HG03103 (cell line): Measurements from ENCODE around the gene SCARB1.

Experiments used
- ATAC-seq: cut with Tn5 transposase; IDR thresholded peaks from one replicate; pipeline ENCODE4 v1.9.1; 2021; ENCODE audit warnings: low read depth; ENCODE audit not compliant: unreplicated experiment

Gene SCARB1

DNA sequence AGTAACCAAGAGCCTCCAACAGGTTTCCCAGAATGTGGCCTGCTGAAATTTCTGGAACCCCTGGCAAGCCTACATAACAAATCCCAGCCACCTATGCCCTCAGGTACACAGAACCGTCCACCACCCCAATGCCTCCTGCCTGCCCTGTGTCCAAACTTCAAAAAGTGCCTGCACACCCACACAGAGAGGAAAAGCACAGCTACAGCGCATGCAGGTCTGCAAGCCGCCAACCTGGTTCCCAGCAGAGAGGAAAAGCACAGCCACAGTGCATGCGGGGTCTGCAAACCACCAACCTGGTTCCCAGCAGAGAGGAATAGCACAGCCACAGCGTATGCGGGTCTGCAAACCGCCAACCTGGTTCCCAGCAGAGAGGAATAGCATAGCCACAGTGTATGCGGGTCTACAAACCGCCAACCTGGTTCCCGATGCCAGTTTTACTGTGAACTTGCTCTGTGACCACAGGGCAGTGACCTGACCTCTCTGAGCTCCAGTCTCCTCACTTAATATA is 113.5 kb downstream of the SCARB1 start:
- ATAC-seq, result no peak

DNA sequence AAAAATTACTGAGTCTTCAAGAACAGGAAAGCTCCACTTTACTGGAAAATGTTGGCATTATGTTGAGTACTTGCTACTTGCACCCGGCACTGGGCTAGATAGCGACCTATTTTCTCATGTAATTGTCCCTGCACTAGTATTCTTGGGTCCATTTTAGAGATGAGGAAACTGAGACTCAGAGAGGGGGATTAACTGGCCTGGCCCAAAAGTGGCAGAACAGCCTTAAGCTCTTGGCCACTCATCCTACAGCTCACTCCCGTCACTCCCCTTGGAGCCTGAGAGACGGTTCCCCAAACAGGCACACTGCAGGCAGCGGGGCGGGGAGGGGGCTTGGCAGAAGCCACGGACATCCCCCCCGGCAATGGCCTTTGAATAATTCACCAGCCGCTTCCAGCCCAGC is 113.9 kb downstream of the SCARB1 start:
- ATAC-seq, result no peak

DNA sequence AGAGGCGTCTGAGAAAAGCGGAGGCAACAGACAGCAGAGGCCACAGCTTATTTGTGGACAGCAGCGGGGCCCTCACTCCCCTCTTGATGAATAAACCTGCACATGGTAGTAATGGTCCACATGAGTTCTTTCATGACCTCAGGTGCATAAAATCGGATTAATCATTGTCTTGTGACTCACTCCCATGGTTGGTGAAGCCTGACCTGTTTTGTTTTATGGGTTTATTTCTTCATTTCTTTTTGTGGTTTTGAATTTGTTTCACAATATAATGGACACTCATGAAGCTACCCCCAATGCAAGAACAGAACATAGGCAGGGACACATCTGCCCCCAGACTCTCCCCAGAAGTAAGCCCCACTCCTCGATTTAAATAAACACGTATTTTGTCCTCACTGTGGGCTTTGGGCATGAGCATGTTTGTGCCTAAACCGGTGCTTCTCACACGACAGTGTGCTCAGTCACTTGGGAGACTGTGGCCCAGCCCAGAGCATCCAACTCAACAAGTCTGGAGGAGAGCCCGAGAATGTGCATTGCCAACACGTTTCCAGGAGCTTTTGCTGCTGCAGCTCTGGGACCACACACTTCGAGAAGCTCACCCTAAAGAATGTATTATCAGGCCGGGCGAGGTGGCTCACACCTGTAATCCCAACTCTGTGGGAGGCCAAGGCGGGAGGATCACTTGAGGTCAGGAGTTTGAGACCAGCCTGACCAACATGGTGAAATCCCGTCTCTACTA is 116.1 kb downstream of the SCARB1 start:
- ATAC-seq, result no peak

DNA sequence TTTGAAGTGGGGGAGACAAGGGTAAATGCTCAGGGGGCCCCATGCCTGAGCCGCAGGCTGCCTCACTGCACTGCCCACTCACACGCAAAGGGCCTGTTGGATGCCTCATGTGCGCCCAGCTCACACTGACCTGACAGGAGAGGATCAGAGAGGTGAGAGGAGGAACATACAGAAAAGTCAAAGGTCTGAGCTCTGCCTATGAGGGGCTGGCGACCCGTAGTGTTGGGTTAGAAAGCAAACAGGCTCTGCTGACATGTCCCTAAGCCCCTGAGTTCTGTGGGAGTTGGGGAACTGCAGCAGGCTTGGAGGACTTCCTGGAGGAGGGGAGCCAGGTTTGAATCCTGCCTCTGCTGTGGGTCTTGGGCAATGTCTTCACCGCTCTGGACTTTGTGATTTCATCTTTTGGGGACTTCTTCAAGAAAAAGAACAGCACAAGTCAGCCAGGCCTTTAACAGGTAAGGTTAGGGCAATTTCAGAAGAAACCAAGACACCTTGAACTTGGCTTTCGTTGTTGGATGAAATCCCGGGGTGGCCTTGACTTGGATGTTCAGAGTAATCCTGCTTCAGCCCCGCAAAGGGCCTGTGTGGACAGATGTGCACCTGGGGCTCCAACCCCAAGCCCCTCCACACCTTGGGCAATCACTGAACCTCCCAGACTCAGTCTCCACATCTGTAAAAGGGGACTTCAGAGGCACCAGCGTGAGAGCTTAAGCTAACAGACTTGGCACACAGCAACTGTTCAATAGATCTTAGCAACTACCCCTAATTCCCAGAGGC is 116.8 kb downstream of the SCARB1 start:
- ATAC-seq, result no peak

DNA sequence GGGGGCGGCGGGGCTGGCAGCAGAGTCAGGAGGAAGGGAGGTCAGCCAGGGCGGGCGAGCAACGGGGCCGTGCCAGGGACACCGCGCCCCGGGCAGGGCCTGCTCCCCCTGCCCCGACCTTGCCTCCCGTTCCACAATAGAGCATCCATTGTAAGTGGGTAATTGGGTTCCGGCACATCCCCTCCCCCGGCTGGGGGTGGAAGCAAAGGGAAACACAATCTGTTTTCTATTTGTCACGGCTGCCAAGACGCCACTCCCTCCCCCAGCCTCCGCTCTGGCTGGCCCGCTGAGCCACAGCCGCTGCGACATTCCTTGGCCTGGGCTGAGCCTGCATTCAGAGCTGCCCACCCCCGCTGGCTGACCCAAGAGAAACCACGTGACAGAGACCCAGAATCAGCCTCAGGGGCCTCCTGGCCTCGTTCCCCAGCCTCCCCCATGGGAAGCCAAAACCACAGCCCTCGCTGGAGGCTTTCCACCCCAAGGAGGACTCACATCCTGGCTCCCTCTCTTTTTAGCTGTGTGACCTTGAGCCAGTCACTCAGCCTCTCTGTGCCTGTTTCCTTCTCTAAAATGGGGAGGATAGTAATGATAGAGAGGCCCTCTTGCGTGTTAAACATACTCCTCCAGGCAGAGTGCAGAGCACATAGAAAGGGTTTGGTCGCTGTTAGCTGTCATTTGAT is 117.6 kb downstream of the SCARB1 start:
- no peak for ATAC-seq

DNA sequence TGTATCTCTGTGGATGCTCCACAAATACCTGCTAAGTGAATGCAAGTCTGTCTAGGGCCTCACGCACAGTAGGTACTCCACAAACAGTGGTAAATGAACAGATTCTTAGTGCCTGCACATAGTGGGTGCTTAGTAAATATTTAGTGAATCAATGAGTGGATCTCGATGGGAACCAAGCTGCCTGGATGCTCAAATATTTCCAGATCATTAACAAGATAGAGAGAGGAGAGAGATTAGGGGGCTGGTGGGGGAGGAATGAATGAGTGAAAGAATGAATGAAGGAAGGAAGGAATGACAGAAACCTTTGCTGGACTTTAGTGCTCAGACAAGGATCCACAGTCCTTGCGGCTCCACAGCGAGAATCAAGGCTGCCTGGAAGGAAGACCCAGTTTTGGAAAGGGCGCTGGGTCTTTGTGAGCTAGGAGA is 118.2 kb downstream of the SCARB1 start:
- ATAC-seq, result no peak

DNA sequence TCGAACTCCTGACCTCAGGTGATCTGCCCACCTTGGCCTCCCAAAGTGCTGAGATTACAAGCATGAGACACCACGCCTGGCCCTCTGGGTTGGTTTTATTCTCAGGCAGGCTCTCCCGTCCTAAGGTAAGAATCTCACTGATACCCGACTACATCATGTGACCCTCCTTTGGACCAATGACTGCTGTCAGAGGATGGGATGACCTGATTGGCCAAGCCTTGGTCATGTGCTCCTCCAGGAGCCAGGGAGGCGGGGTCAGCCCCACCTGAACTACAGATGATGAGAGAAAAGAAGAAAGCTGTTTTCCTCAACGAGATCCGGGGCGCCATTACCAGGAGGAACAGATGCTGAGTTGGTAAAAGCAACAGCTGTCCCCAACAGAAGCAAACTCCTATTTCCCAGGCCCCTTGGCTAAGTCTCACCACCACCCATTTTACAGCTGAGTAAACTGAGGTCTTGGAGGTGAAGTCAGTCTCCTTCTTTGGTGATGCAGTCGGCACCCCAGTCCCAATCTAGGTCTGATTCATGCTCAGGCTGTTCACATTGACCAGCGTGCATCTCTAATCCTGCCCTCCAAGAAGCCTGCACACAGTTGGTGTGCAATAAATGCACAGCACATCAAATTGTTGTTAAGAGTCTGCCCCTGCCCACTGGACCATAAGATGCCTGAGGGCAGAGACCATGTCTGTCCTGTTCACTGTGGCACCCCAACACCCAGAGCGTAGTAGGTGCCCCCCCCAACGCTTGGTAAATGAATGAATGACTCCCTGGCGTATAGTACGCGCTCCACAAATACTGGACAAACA is 118.8 kb downstream of the SCARB1 start:
- ATAC-seq, result no peak

DNA sequence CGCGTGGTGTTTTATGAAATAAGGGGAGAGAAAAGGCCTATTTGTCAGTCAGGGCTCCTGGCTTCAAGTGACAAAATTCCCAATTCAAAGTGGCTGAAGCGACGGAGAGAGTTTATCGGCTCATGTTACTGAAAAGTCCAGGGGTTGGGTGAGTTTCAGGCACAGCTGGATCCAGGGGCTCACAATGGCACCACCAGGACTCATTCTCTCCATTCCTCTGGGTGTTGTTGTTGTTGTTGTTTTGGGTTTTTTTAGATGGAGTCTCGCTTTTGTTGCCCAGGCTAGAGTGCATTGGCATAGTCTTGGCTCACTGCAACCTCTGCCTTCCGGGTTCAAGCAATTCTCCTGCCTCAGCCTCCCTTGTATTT is 119.4 kb downstream of the SCARB1 start:
- no peak for ATAC-seq

DNA sequence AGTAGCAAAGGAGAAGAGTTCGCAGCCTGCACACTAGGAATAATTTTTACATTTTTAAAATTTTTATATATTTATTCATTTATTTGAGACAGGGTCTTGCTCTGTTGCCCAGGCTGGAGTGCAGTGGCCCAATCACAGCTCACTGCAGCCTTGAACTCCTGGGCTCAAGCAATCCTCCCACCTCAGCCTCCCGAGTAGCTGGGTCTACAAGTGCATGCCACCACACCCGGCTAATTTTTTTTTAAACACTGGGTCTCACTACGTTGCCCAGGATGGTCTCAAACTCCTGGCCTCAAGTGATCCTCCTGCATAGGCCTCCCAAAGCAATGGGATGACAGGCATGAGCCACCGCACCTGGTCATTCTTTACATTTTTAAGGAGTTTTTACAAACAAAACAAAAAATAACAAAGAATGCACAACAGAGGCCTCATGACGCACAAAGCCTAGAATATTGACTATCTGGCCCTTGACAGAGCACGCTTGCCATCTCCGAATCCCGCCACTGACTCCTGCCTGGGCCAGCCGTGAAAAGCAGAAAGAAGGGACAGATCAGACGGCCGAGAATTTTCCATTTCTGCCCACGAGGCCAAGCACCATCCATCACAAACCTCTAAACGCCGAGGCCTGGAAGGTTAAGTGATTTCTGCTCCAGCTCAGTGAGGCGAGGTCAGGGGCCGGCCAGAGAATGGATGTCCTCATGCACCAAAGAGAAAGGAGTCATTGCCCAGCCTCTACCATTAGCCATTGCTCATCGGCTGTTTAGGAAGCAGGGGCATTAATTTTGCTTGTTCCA is 120.0 kb downstream of the SCARB1 start:
- ATAC-seq, result no peak

DNA sequence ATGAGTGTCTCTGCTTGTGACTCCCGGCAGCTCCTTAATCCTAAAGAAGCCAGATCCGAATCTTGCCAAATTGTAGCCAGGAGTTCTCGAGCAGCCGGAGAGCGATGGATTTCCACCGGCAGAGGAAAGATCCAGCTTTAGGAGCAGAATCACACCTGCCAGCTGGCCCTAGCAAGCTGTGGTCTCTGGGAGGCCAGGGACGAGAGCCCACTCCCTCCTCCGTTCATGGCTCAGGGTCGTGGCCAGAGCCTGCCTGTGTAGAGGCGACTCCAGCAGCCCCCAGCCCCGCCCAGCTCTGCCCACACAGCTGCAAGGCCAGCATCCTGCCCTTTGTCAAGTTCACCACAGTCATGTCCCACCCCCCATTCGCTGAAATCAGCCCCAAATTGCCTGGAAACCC is 121.0 kb downstream of the SCARB1 start:
- no peak for ATAC-seq

DNA sequence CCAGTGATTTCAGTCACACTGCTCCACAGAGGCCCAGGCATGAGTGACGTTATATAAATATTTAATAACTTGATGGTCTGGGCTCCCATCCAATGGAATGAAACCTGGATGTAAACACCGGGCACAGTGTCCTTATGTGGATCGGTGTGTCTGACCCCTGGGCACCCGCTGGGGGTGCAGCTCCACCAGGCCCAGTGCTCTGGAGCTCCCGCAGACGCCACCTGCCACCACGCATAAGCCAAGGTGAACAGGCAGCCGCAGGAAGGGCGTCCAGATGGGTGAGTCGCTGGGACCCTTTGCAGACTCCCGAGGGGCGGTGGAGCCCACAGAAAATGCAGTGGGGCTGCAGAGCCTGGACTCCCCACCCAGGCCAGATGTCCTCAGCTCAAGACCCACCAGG is 121.6 kb downstream of the SCARB1 start:
- ATAC-seq, result no peak

DNA sequence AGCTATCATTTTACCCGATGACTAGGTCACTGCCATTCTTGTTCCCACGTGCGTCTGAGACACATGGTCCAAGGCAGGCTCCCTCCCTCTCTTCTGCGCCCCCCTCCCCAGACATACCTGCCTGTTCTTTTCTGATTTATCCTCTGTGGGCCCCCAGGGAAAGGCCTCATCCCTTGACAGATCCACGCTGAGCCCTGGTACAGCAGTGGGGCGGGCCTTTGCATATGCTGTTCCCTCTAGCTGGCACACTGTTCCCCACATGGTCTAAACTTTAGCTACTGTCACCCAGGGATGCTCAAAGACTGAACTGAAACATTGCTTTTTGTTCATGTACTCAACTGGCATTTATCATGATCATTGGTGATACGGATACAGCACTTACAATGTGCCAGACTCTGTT is 122.5 kb downstream of the SCARB1 start:
- ATAC-seq, result no peak

DNA sequence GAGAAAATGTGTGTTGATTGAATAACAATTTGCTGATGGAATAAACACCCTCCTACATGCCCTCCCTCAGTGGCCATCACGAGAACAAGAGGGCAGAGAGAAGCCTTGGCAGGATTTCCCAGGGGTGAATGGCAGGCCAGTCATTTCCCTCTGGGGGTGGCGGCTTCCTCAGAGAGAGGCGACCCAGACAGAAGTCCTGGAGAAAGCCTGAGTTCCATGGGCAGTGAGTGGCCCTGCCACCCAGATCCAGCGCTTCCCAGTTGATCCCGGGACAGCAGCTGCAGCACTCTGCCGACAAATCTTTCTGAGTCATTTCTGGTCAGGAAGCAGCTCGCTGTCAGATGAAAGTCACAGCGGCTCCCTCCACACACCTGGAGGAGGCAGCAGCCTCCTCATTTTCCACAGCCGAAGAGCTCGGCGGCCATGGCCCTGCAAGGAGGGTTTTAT is 123.0 kb downstream of the SCARB1 start:
- no peak for ATAC-seq

DNA sequence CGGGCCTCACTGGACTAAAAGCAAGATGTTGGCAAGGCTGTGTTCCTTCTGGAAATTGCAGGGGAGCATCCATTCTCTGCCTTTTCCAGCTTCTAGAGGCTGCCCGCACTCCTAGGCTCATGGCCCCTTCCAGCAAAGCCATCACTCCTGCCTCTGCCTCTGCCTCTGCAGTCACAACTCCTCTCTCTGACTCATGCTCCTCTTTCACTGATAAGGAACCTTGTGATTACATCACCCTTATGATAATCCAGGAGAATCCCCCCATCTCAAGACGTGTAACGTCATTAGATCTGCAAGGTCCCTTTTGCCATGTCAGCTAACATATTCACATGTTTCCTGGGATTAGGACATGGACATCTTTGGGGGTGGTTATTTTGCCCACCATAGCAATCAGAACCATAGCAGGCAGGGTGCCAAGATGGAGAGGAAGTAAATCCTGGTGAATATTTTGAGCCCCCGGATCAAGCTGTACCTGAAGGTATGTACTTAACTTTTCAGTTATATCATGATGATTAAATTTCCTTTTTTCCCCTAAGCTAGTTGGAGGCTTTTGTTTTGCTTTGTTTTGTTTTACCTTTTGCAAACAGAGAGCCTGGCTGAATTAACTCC is 123.6 kb downstream of the SCARB1 start:
- no peak for ATAC-seq

DNA sequence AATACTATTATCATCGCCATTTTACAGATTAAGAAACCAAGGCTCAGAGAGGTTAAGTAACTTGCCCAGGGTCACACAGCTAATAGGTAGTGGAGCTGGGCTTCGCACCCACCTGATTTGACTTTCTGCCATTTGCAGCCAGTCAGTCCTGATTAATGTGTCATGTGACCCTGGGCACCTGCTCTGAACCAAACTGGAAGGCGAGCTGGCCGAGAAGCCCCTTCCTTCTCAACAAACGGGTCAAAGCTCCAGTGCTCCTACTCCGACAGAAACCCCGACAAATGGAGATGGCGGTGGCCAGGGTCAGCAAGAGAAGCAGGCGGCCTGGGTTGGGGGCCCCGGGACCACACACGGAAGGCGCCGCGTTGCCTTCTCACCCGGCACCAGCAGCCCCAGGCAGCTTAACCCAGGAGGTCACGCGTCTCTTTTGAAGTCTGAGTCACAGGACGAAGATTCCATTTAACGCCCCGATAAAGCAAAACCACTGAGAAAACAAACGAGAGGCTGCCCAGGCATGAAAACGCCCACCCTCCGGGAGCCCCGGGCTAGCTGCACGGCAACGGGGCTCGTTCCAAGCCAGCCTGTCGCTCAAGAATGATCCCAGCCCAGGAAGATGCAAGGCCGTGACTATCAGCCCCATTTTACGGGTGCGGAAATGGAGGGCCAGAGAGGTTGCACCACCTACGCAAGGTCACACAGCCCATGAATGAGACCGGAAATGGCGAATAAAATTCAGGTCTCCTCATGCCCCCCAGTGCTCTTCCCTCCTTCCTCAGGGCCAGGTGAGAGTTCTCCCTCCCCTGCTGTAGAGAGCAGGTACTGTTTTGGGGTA is 124.8 kb downstream of the SCARB1 start:
- no peak for ATAC-seq

DNA sequence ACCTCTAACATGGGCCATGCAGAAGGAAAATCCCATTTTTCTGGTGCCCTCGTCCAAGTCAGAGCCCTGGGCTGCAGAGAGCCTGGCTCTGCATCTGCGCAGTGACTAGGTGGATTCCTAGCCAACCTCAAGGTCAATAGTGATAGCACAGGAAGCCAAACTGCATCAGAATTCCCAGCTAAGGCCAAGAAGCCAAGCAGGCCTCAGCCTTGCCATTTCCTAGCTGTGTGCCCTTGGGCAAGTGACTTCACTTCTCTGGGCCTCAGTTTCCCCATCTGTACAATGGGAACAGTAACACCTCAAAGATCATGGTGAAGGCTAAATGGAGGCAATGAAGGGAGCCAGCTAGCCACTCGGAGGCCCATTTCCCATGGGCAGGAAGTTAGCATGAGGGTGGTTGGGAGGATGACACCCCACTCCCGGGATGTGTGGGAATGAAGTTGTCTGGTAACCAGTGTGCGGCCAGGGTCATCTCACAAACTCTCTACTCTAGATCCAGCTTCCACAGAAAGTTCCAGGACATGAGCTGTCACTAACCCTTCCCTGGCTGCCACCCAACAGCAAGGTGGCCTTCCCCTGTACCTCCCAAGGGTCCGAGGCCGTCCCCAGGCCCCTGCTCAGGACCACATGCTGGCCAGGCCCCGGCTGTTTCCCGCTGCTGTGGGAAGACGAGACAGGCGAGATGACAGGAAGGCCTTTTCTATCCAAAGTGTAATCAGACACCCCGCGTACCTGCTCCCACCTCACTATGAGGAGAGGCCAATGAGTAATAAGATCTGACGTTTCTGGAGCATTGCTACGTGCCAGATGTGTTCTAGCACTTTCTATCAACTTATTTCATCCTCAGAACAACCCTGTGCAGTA is 125.7 kb downstream of the SCARB1 start:
- ATAC-seq, result no peak

DNA sequence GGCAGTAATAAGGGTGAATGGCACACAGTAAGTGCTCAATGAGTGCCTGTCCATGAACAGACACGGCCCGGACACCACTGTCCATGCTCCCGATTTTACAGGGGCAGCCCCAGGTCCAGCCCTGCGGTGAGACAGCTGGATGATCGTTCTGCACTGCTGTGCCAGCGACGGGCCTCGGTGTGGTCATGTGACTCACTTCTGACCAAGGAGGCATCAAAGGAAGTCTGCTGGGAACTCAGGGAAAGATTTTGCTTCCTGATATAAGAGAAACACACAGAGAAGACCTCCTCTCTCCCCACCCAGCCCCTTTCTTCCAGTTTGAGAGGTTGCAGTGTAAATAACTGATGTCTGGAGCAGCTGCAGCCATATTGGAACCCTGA is 126.6 kb downstream of the SCARB1 start:
- no peak for ATAC-seq
